ENCODE data around the gene UBA52. TPM values are rescaled to one million over a fixed set of nuclear protein-coding genes. Genes with fewer than 3 reads are reported as not detected.

The UBA52 gene
- total and polyA plus RNA-seq, 2 donors (not counting 1 experiment from before 2014, with no cell fraction given) = 917 to 1,018 TPM

DNA sequence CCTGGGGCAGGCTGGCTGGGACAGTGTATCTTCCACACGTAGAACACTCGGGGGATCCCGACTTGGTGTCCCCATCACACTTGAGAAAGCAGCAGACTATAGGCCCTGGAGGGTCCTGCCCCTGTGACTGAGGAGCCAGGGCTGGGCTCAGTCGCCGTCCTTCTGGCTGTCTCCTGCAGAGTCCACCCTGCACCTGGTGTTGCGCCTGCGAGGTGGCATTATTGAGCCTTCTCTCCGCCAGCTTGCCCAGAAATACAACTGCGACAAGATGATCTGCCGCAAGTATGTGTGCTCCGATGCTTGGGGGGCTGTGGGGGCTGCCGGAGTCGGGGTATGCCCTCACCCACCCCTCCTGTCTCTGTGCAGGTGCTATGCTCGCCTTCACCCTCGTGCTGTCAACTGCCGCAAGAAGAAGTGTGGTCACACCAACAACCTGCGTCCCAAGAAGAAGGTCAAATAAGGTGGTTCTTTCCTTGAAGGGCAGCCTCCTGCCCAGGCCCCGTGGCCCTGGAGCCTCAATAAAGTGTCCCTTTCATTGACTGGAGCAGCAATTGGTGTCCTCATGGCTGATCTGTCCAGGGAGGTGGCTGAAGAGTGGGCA is 3.1 kb downstream of the UBA52 start:
- peaks cover 22% of the 10 kb centered on the region for H3K36me3 ChIP-seq (ENCODE audit: control insufficient read depth, insufficient read depth, low read length)
- no peak for TF ChIP-seq EZH2 (IDR thresholded peaks at IDR 0.05; ENCODE audit: low read length, missing control alignments)
- TF ChIP-seq, protein P1, sequence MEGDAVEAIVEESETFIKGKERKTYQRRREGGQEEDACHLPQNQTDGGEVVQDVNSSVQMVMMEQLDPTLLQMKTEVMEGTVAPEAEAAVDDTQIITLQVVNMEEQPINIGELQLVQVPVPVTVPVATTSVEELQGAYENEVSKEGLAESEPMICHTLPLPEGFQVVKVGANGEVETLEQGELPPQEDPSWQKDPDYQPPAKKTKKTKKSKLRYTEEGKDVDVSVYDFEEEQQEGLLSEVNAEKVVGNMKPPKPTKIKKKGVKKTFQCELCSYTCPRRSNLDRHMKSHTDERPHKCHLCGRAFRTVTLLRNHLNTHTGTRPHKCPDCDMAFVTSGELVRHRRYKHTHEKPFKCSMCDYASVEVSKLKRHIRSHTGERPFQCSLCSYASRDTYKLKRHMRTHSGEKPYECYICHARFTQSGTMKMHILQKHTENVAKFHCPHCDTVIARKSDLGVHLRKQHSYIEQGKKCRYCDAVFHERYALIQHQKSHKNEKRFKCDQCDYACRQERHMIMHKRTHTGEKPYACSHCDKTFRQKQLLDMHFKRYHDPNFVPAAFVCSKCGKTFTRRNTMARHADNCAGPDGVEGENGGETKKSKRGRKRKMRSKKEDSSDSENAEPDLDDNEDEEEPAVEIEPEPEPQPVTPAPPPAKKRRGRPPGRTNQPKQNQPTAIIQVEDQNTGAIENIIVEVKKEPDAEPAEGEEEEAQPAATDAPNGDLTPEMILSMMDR (conservative IDR thresholded peaks at IDR 0.05 in 1 of 2, IDR thresholded peaks at IDR 0.05 in 1 of 2; ENCODE audit: low read depth in 1 of 2, low read length in 2 of 2) = no peak
- no peak overlapping the region for H3K4me2 ChIP-seq (ENCODE audit: extremely low read depth, insufficient read depth, low read length)
- H3K27ac ChIP-seq (ENCODE audit: insufficient read depth, low read length) = no peak overlapping the region
- no peak overlapping the region for H3K4me3 ChIP-seq (replicated peaks in 1 of 4; ENCODE audit: control extremely low read depth in 1 of 4, insufficient read depth in 1 of 4, low read depth in 3 of 4, low read length in 4 of 4)
- H3K27me3 ChIP-seq (ENCODE audit: control insufficient read depth, insufficient read depth, low read length) = no peaks in the 10 kb centered on the region
- H3K4me1 ChIP-seq (ENCODE audit: control insufficient read depth, extremely low read depth, insufficient read depth, low read length) = peaks cover 8% of the 10 kb centered on the region
- no peak for DNase-seq (ENCODE audit: low read depth in 2 of 2)
- peaks cover 24% of the 10 kb centered on the region for H3K79me2 ChIP-seq (ENCODE audit: control insufficient read depth, insufficient read depth, low read length)
- no peaks in the 10 kb centered on the region for H3K9me3 ChIP-seq (ENCODE audit: control insufficient read depth, insufficient read depth, low read depth, low read length)
- H4K20me1 ChIP-seq (ENCODE audit: control insufficient read depth, extremely low read depth, insufficient read depth, low read length) = peaks cover 5% of the 10 kb centered on the region
- no peak overlapping the region for H3K9ac ChIP-seq (ENCODE audit: insufficient read depth, low read length)
- H2AFZ ChIP-seq (ENCODE audit: low read length) = no peak overlapping the region

DNA sequence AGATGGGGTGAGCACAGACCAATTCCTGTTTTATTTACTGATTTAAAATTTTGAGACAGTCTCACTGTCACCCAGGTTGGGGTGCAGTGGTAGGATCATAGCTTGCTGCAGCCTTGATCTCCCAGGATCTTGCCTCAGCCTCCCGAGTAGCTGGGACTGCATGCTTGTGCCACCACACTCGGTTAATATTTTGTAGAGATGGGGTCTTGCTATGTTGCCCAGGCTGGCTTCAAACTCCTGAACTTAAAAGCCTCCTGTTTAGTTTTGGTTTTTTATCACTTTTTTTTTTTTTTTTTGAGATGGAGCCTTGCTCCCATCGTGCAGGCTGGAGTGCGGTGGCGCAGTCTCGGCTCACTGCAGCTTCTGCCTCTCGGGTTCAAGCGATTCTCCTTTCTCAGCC is 4.7 kb downstream of the UBA52 start:
- Histone ChIP-seq H3K4me1 (ENCODE audit: control insufficient read depth, extremely low read depth, insufficient read depth, low read length) (peaks cover 8% of the 10 kb centered on the region), H4K20me1 (ENCODE audit: control insufficient read depth, extremely low read depth, insufficient read depth, low read length) (peaks cover 5% of the 10 kb centered on the region), H3K36me3 (ENCODE audit: control insufficient read depth, insufficient read depth, low read length) (peaks cover 22% of the 10 kb centered on the region), H3K27ac (ENCODE audit: insufficient read depth, low read length) (no peak overlapping the region), H3K4me3 (replicated peaks in 1 of 4; ENCODE audit: control extremely low read depth in 1 of 4, insufficient read depth in 1 of 4, low read depth in 3 of 4, low read length in 4 of 4) (no peak overlapping the region), H2AFZ (ENCODE audit: low read length) (no peak overlapping the region), H3K4me2 (ENCODE audit: extremely low read depth, insufficient read depth, low read length) (no peak overlapping the region), H3K79me2 (ENCODE audit: control insufficient read depth, insufficient read depth, low read length) (peaks cover 24% of the 10 kb centered on the region), H3K9me3 (ENCODE audit: control insufficient read depth, insufficient read depth, low read depth, low read length) (no peaks in the 10 kb centered on the region), H3K27me3 (ENCODE audit: control insufficient read depth, insufficient read depth, low read length) (no peaks in the 10 kb centered on the region), H3K9ac (ENCODE audit: insufficient read depth, low read length) (no peak overlapping the region)
- TF ChIP-seq, protein P1 (conservative IDR thresholded peaks at IDR 0.05 in 1 of 2, IDR thresholded peaks at IDR 0.05 in 1 of 2; ENCODE audit: low read depth in 1 of 2, low read length in 2 of 2) = no peak
- no peak for TF ChIP-seq EZH2 (IDR thresholded peaks at IDR 0.05; ENCODE audit: low read length, missing control alignments)
- no peak for DNase-seq (ENCODE audit: low read depth in 2 of 2)

DNA sequence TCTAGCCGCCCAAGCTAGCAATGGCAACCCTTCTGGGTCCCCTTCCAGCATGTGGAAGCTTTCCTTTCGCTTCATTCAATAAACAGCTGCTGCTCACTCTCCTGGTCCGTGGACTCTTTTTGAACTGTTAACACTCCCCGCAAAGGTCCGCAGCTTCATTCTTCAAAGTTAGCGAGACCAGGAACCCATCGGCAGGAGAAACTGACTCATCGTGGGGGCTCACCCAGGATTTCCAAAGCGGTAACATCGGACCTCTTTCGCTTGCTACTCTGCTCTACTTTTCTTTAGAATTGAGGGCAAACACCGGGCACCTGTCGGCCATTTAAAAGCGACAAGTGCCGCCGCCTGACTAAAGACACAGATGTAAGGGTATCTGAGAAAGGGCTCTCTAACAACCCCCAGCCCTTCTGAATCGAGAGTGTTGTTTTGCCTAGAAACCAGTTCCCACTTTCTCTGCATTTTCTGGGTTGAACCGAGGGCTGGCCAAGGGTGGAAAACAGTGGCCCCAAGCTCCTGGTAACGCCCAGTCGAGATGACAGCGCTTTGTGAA is 5.8 kb downstream of the UBA52 start:
- H3K79me2 ChIP-seq (ENCODE audit: control insufficient read depth, insufficient read depth, low read length) = peaks cover 17% of the 10 kb centered on the region
- TF ChIP-seq EZH2 (IDR thresholded peaks at IDR 0.05; ENCODE audit: low read length, missing control alignments) = no peak
- TF ChIP-seq, protein P1 (conservative IDR thresholded peaks at IDR 0.05 in 1 of 2, IDR thresholded peaks at IDR 0.05 in 1 of 2; ENCODE audit: low read depth in 1 of 2, low read length in 2 of 2) = no peak
- H3K4me1 ChIP-seq (ENCODE audit: control insufficient read depth, extremely low read depth, insufficient read depth, low read length) = peaks cover 8% of the 10 kb centered on the region
- H3K4me3 ChIP-seq (replicated peaks in 1 of 4; ENCODE audit: control extremely low read depth in 1 of 4, insufficient read depth in 1 of 4, low read depth in 3 of 4, low read length in 4 of 4) = no peak overlapping the region
- H2AFZ ChIP-seq (ENCODE audit: low read length) = no peak overlapping the region
- H3K27me3 ChIP-seq (ENCODE audit: control insufficient read depth, insufficient read depth, low read length) = no peaks in the 10 kb centered on the region
- H3K36me3 ChIP-seq (ENCODE audit: control insufficient read depth, insufficient read depth, low read length) = peaks cover 22% of the 10 kb centered on the region
- H3K9ac ChIP-seq (ENCODE audit: insufficient read depth, low read length) = no peak overlapping the region
- no peak for DNase-seq (ENCODE audit: low read depth in 2 of 2)
- H3K27ac ChIP-seq (ENCODE audit: insufficient read depth, low read length) = no peak overlapping the region
- no peak overlapping the region for H3K4me2 ChIP-seq (ENCODE audit: extremely low read depth, insufficient read depth, low read length)
- H4K20me1 ChIP-seq (ENCODE audit: control insufficient read depth, extremely low read depth, insufficient read depth, low read length) = peaks cover 5% of the 10 kb centered on the region
- no peaks in the 10 kb centered on the region for H3K9me3 ChIP-seq (ENCODE audit: control insufficient read depth, insufficient read depth, low read depth, low read length)

All from fibroblast of lung (primary cell).